Activated naive CD4-positive, alpha-beta T cell treated with anti-CD3 and anti-CD28 coated beads, Interleukin-2, amount 10 ng/mL, durations not matched to agents 7 days and 5 days (primary cell): ENCODE data around the gene KCNMB1.

ENCODE experiments used
- CTCF ChIA-PET: fragments of 350-600 bp; sonication (Branson Sonifier 250); formaldehyde crosslinking; loops from one replicate; lab custom pipeline; 2021; ENCODE audit warnings: antibody characterized with exemption; lab: Charles Lee
- DNase-seq: peaks from one replicate; pipeline ENCODE4 v3.0.0-alpha.2; 2020
- H3K27ac Mint-ChIP-seq: one replicate; pipeline ENCODE4 v1.8.0; 2021; ENCODE audit warnings: mild to moderate bottlenecking, moderate library complexity, mixed read lengths
- H3K27me3 Mint-ChIP-seq: one replicate; pipeline ENCODE4 v1.8.0; 2021; ENCODE audit warnings: mild to moderate bottlenecking, mixed read lengths
- H3K36me3 Mint-ChIP-seq: one replicate; pipeline ENCODE4 v1.8.0; 2021; ENCODE audit warnings: mixed read lengths
- H3K4me1 Mint-ChIP-seq: one replicate; pipeline ENCODE4 v1.8.0; 2021; ENCODE audit warnings: mixed read lengths
- H3K4me3 Mint-ChIP-seq: one replicate; pipeline ENCODE4 v1.8.0; 2021; ENCODE audit warnings: mild to moderate bottlenecking, moderate library complexity, mixed read lengths
- H3K9me3 Mint-ChIP-seq: one replicate; pipeline ENCODE4 v1.8.0; 2021; ENCODE audit warnings: mixed read lengths

Gene KCNMB1

DNA sequence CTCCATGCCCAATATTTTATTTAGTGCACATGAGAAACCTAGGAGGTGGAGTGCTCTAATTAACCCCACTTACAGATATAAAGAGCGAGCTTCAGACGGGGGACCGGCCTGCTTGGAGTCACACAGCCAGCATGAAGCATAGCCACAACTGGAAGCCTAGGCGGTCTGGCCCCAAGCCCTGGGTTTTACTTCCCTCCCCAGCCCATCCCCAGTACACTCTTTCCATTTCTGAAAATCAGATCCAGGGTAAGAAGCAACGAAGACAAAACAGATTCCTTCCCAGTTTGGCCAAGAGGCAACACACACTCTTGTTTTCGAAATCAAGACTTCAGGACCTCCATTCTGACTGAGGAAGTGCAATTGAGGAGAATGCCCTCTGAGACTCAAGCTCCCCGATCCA is 27.1 kb downstream of the KCNMB1 start:
- CTCF ChIA-PET: no interaction called here
- H3K9me3 Mint-ChIP-seq: no peaks in the 10 kb centered on the region
- H3K27ac Mint-ChIP-seq: no peak overlapping the region
- H3K4me1 Mint-ChIP-seq: peaks cover 3% of the 10 kb centered on the region
- H3K27me3 Mint-ChIP-seq: peaks cover 27% of the 10 kb centered on the region
- no peak overlapping the region for H3K4me3 Mint-ChIP-seq
- H3K36me3 Mint-ChIP-seq: no peaks in the 10 kb centered on the region
- no peak for DNase-seq

DNA sequence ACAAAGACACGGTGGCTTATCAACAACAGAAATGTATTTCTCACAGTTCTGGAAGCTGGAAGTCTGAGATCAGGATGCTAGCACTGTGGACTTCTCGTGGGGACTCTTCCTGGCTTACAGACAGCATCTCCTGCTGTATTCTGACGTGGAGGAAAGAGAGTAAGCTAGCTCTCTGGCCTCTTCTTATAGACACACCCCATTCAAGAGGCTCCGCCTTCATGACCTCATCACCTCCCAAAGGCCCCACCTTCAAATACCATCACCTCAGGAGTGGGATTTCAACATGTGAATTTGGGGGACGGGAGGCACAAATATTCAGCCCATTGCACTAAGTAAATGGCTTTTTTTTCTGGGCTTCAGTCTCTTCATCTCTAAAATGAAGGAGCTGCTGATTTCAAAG is 27.6 kb downstream of the KCNMB1 start:
- Mint-ChIP-seq H3K36me3 (no peaks in the 10 kb centered on the region), H3K4me1 (peaks cover 3% of the 10 kb centered on the region), H3K9me3 (no peaks in the 10 kb centered on the region), H3K4me3 (no peak overlapping the region), H3K27ac (no peak overlapping the region), H3K27me3 (peaks cover 28% of the 10 kb centered on the region)
- CTCF ChIA-PET: no interaction called here
- DNase-seq: no peak

DNA sequence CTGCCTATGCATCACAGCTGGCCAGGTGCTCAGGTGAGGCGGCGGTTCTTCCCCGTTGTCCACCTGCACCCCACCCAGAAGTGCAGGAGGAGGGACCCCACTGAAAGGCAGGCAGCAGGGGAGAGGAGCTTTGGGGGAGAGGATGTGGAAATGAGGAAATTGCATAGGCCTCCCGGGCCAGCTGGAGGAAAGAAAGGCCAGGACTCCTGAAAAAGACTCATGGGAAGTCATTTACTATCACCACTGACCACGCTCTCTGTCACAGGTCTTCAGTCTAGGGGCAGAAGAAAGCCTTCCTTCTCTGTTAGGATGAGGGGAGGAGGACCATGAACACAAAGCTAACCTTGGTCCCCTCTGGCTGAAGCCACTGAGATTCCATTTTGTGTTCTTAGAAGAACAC is 28.1 kb downstream of the KCNMB1 start:
- CTCF ChIA-PET: no interaction called here
- peaks cover 3% of the 10 kb centered on the region for H3K4me1 Mint-ChIP-seq
- H3K36me3 Mint-ChIP-seq: no peaks in the 10 kb centered on the region
- no peak for DNase-seq
- H3K4me3 Mint-ChIP-seq: no peak overlapping the region
- no peak overlapping the region for H3K27ac Mint-ChIP-seq
- no peaks in the 10 kb centered on the region for H3K9me3 Mint-ChIP-seq
- peaks cover 31% of the 10 kb centered on the region for H3K27me3 Mint-ChIP-seq

DNA sequence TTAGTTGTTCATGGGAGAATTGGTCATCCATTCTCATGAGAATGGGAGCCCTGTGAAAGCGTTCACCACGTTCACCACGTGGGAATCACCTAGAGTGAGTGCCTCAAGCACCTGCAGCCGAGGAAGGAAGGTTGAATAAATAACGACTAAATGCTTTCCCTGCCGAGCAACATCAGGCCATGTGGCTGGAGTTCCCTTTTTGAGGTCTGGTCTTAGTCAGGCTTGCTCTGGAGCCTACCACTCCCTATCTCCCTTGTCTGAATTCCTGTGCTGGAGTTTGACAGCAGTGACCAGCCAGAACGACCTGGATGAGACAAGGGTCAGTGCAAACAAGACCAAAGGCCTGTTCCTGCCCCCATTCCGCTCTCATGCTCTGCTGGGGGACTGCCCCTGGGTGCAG is 28.5 kb downstream of the KCNMB1 start:
- peaks cover 3% of the 10 kb centered on the region for H3K4me1 Mint-ChIP-seq
- peaks cover 32% of the 10 kb centered on the region for H3K27me3 Mint-ChIP-seq
- H3K27ac Mint-ChIP-seq: no peak overlapping the region

DNA sequence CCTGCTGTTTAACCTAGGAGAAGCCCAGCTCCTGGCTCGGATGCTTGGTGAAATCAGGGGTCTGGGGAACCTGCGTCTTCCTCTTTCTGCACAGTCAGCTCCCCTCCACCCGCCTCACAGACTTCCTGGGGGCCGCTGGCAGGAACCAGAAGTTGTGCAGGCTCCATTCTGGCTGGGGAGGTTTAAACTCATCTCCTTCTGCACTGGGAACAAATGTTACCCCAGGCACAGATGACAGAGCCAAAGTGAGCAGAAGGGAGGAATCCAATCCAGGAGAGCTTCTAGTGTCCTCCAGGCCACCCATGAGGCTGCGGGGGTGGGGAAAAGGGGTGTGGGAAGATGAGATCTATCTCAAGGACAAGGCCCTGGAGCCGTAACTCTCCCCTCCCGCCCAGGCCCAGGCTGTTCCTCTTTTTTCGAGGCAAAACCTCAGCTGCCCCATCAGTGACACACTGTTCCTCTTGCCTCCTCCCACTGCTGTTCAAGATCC is 31.2 kb downstream of the KCNMB1 start:
- Mint-ChIP-seq H3K36me3 (no peaks in the 10 kb centered on the region), H3K9me3 (no peaks in the 10 kb centered on the region), H3K27ac (no peak overlapping the region), H3K4me1 (peaks cover 3% of the 10 kb centered on the region), H3K4me3 (no peak overlapping the region), H3K27me3 (peaks cover 56% of the 10 kb centered on the region)
- CTCF ChIA-PET: interaction anchor here (0.6 to 1.6 kb wide), 2 partner anchors 10 to 287 kb away, joined by 3 to 4 read pairs; no protein-coding TSS in a partner anchor
- no peak for DNase-seq

More for the DNA sequence above, 28.5 kb downstream of the KCNMB1 start:
- H3K9me3 Mint-ChIP-seq: no peaks in the 10 kb centered on the region
- H3K4me3 Mint-ChIP-seq: no peak overlapping the region
- H3K36me3 Mint-ChIP-seq: no peaks in the 10 kb centered on the region
- CTCF ChIA-PET: no interaction called here
- no peak for DNase-seq

DNA sequence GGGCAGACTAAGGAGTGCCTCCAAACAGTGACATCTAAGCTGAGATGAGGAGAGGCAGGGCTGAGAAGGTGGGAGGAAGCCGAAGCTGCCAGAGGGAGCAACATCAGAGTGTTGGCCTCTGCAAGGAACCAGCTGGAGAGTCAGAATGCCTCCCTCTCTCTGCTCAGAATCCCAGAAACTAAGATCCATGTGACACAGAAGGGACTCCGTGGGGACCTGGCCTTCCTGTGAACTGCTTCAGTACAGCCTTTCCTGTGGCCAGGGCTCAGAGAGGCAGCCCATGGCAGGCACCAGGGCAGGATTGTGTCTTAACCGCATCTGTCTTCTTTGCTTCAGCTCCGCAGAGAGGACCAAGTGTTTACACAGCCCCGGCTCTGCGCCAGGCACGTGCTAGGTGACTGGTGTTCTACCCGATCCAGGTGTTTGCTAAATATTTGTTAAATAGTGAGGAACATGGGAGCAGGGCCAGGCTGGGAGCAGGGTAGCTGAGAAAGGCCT is 33.5 kb downstream of the KCNMB1 start:
- H3K27ac Mint-ChIP-seq: no peak overlapping the region
- H3K4me3 Mint-ChIP-seq: no peak overlapping the region
- peaks cover 68% of the 10 kb centered on the region for H3K27me3 Mint-ChIP-seq
- no peaks in the 10 kb centered on the region for H3K4me1 Mint-ChIP-seq
- H3K9me3 Mint-ChIP-seq: no peaks in the 10 kb centered on the region
- CTCF ChIA-PET: interaction anchor here (1.5 kb wide), 1 partner anchor 80 kb away, joined by 3 read pairs; no protein-coding TSS in a partner anchor
- no peak for DNase-seq
- H3K36me3 Mint-ChIP-seq: no peaks in the 10 kb centered on the region

DNA sequence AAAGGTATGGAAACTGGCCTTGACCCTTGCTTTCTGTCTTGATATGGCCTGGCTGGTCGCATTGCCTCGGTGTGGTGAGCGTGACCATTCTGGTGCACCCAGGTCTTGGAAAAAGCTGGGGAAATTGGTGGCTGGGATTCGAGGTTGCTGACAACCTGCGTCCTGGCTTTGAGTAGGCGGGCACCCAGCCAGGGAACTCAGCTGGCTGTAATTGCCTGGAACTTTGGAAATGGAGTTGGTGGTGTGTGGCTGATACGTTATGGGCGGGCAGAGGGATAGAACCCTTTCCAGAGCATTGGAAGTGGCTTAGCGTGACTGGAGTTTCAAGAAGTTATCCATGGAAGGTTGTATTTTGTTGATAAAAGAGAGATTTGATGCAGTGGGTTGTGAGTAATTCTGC is 35.2 kb downstream of the KCNMB1 start:
- Mint-ChIP-seq H3K36me3 (no peaks in the 10 kb centered on the region), H3K27ac (no peak overlapping the region), H3K27me3 (peaks cover 73% of the 10 kb centered on the region), H3K4me1 (no peaks in the 10 kb centered on the region), H3K4me3 (no peak overlapping the region), H3K9me3 (no peaks in the 10 kb centered on the region)
- no peak for DNase-seq
- CTCF ChIA-PET: interaction anchor here (1.1 to 1.7 kb wide), 3 partner anchors 12 to 128 kb away, joined by 3 to 5 read pairs (median 4); no protein-coding TSS in a partner anchor

DNA sequence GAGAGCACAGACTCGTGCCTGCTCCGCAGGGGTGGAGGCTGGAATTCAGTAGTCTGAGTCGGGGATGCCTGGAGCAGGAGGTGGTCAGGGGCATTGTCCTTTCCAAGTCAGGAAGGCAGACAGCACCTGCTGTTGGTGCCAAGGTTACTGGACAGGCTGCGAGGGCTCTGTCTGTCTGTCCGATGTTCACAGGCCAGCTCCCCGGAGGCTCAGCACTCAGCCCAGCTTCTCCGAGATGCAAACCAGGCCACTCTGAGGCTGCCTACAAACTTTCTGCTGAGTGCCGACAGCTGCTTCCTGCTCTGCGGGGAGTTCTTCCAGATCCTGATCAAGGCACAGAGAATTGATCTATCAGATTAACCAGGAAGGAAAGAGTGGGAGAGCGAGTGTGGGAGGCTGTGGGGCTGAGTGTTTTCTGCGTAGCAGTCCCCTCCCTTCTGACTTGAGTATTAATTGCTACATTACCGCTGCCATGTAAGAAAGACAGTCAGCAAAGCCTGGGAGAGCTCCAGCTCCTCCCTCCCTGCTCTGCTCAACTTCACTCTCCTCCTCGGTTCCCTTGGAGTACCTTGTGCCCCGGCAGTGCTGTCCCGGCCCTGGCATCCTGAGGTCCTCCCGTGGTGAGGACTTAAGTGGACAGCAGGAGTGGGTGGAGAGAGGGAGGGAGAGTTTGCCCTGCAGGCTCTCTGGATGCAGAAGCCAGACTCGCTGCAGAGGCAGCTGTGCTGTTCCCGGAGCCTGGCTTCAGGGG is 36.0 kb downstream of the KCNMB1 start:
- peaks cover 79% of the 10 kb centered on the region for H3K27me3 Mint-ChIP-seq
- H3K9me3 Mint-ChIP-seq: no peaks in the 10 kb centered on the region
- H3K36me3 Mint-ChIP-seq: no peaks in the 10 kb centered on the region
- no peak overlapping the region for H3K4me3 Mint-ChIP-seq
- DNase-seq: no peak
- H3K27ac Mint-ChIP-seq: no peak overlapping the region
- H3K4me1 Mint-ChIP-seq: no peaks in the 10 kb centered on the region
- CTCF ChIA-PET: interaction anchor here (1.1 to 1.7 kb wide), 3 partner anchors 13 to 127 kb away, joined by 3 to 5 read pairs (median 4); no protein-coding TSS in a partner anchor

DNA sequence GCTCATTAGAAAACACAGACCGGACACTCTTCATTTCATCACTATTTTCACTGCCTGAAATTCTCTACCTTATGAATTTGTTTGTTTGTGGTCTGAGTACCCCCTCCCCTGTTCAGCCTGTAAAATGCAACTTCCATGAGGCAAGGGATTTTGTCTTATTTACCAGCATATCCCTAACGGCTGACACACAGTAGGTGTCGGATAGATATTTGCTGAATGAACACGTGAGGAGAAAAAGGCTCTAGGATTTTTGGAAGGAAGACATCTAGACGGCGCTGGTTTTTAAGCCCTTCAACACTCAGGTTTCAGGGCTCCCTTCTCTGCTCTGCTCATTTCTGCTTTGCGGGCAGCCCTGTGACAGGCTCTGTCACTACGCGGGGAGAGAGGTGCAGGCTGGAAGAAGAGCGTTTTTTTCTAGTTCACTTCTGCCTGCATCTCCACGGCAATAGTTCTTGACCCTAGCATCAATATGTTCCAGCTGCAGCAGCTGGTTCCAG is 41.0 kb downstream of the KCNMB1 start:
- Mint-ChIP-seq H3K36me3 (no peaks in the 10 kb centered on the region), H3K27ac (no peak overlapping the region), H3K4me1 (peaks cover 3% of the 10 kb centered on the region), H3K9me3 (no peaks in the 10 kb centered on the region), H3K4me3 (no peak overlapping the region), H3K27me3 (peaks cover 74% of the 10 kb centered on the region)
- CTCF ChIA-PET: interaction anchor here (0.6 to 2.1 kb wide), 9 partner anchors 9 to 495 kb away, joined by 3 to 11 read pairs (median 5); no protein-coding TSS in a partner anchor
- no peak for DNase-seq

DNA sequence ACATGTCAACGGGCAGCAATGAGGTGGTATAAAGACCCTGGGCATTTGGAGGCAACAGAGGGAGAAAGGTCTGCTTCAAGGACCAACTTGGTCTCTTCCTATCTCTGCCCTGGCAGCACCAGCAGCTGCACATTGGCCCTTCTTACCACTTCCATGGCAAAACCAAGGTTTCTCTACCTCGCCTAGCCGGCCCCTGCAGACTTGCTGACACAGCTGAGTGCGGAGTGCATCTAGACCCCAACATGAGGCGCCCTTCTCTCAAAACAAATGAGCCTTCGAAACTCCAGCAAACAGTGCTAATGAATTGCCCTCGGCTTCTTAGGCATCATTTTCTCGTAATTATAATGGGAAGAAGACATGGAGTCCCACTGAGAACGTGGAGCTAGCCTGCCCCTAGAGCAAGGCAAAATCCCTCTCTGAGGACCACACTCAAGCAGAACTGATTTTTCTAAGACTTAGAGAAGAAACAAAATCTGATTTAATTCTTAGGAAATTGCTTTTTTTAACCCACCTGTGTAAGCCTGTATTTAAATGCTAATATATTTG is 42.1 kb downstream of the KCNMB1 start:
- H3K27me3 Mint-ChIP-seq: peaks cover 68% of the 10 kb centered on the region
- H3K4me1 Mint-ChIP-seq: peaks cover 3% of the 10 kb centered on the region
- CTCF ChIA-PET: interaction anchor here (0.9 to 2.1 kb wide), 5 partner anchors 8 to 246 kb away, joined by 3 to 11 read pairs (median 5); no protein-coding TSS in a partner anchor

DNA sequence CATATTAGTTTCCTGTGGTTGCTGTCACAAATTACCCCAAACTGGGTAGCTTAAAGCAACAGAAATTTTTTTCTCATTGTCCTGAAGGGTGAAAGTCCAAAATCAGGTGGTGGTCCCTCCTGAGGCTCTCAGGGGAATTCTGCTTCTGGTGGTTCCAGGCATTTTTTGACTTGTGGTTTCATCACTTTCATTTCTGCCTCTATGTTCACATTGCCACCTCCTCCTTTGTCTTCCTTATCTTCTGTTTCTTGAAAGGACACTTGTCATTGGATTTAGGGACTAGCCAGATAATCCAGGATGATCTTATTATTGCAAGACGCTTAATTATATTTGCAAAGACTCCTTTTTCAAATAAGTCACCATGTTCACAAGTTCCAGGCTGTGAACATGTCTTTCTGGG is 43.2 kb downstream of the KCNMB1 start:
- no peak for DNase-seq
- Mint-ChIP-seq H3K9me3 (no peaks in the 10 kb centered on the region), H3K27ac (no peak overlapping the region), H3K4me3 (no peak overlapping the region), H3K27me3 (peaks cover 57% of the 10 kb centered on the region), H3K36me3 (no peaks in the 10 kb centered on the region), H3K4me1 (peaks cover 3% of the 10 kb centered on the region)
- CTCF ChIA-PET: interaction anchor here (1.1 to 10.1 kb wide), 3 partner anchors 68 to 122 kb away, joined by 3 to 132 read pairs (median 5); no protein-coding TSS in a partner anchor

More for the DNA sequence above, 42.1 kb downstream of the KCNMB1 start:
- H3K36me3 Mint-ChIP-seq: no peaks in the 10 kb centered on the region
- H3K4me3 Mint-ChIP-seq: no peak overlapping the region
- H3K27ac Mint-ChIP-seq: no peak overlapping the region
- no peaks in the 10 kb centered on the region for H3K9me3 Mint-ChIP-seq
- DNase-seq: no peak

DNA sequence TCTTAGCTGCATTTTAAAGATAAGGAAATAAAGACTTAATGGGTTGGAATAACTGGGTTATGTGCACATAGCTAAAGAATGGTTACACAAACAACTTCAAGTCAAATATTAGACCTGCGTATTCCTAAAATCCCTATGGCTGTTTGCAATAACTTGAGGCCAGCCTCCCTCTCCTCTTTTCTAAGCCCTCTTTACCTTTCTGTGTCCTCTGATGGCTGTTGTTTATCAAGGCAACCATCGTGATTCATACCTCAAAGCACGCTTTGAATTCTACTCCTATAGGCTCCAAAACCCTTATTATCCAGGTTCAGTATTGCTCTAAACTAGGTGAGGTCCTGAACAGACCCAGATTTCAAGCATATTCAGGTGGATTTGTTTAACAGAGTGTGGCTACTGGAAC is 46.0 kb downstream of the KCNMB1 start:
- Mint-ChIP-seq H3K27me3 (peaks cover 39% of the 10 kb centered on the region), H3K27ac (no peak overlapping the region), H3K4me3 (no peak overlapping the region), H3K4me1 (peaks cover 14% of the 10 kb centered on the region), H3K9me3 (no peaks in the 10 kb centered on the region), H3K36me3 (no peaks in the 10 kb centered on the region)
- no peak for DNase-seq
- CTCF ChIA-PET: interaction anchor here (7.3 to 10.1 kb wide), 3 partner anchors 69 to 116 kb away, joined by 109 to 218 read pairs (median 132); partner anchors contain the start of gene C5orf58

DNA sequence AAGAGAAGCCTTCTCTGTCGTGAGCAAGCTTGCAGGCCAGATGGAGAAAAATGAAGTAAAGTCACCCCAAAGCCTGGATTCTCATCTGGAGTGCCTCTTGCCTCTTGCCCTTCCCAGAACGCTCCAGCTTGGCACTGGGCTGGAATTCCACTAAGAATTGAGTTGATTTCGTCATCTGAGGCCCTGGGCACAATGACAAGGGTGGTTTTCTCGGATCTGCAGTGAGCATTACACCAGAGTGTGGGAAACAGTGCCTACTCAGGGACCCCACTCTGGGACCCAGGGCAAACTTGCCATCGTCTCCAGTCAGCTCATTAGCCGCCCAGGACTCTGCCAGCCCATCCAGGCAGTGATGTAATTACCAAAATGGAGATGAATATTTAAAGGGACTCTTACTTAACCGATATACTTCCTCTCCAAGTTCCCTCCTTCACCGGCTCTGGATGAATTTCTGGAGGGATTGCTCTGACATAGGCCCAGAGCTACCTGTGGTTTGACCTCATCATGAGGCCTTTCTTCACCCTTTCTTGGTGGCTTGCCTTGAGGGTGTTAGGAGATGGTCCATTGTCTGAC is 46.9 kb downstream of the KCNMB1 start:
- H3K4me1 Mint-ChIP-seq: peaks cover 22% of the 10 kb centered on the region
- H3K4me3 Mint-ChIP-seq: no peak overlapping the region

DNA sequence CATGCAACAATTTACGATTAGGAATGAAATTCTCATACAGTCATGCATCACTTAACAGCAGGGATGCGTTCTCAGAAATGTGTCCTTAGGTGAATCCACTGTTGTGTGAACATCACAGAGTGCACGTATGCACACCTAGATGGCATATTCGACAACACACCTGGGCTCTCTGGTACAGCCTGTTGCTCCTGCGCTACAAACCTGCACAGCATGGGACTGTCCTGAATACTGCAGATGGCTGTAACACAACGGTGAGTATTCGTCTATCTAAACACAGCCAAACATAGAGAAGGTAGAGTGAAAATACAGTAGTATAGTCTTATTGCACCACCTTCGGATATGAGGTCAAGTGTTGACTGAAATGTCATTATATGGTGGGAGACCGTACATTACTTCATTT is 47.6 kb downstream of the KCNMB1 start:
- Mint-ChIP-seq H3K9me3 (no peaks in the 10 kb centered on the region), H3K27me3 (peaks cover 24% of the 10 kb centered on the region), H3K27ac (no peak overlapping the region), H3K4me3 (no peak overlapping the region), H3K36me3 (no peaks in the 10 kb centered on the region), H3K4me1 (peaks cover 29% of the 10 kb centered on the region)
- CTCF ChIA-PET: interaction anchor here (1.0 to 10.1 kb wide), 8 partner anchors 39 to 121 kb away, joined by 3 to 218 read pairs (median 54); partner anchors contain the start of genes C5orf58 and LCP2
- no peak for DNase-seq

More for the DNA sequence above, 46.9 kb downstream of the KCNMB1 start:
- Mint-ChIP-seq H3K27ac (no peak overlapping the region), H3K9me3 (no peaks in the 10 kb centered on the region), H3K27me3 (peaks cover 31% of the 10 kb centered on the region), H3K36me3 (no peaks in the 10 kb centered on the region)
- CTCF ChIA-PET: interaction anchor here (1.0 to 10.1 kb wide), 7 partner anchors 47 to 121 kb away, joined by 3 to 218 read pairs (median 99); partner anchors contain the start of genes C5orf58 and LCP2
- DNase-seq: no peak
